Embryonic facial prominence (tissue), 1 donor: Measurements from ENCODE around the gene EPB41L4B.

Source experiments
- DNase-seq: peaks from one replicate; pipeline ENCODE4 v3.0.0-alpha.2; 2016; ENCODE audit errors: extremely low spot score

The EPB41L4B gene

GRCh38 chr9:109320331-109320741 lies 523 bp downstream of the EPB41L4B start:
- DNase-seq, result no peak

- DNase-seq, result no peak
Measured at GRCh38 chr9:109319626-109320241, 1.1 kb downstream of the EPB41L4B start.

GRCh38 chr9:109319017-109319625 lies 1.7 kb downstream of the EPB41L4B start:
- DNase-seq, result no peak

GRCh38 chr9:109317979-109318741 lies 2.7 kb downstream of the EPB41L4B start:
- DNase-seq, result no peak

GRCh38 chr9:109317311-109317978 lies 3.4 kb downstream of the EPB41L4B start:
- no peak for DNase-seq

- no peak for DNase-seq
Measured at GRCh38 chr9:109316207-109316640, 4.6 kb downstream of the EPB41L4B start.

- DNase-seq, result no peak
Measured at GRCh38 chr9:109315480-109316206, 5.2 kb downstream of the EPB41L4B start.

- DNase-seq, result no peak
Measured at GRCh38 chr9:109314011-109314531, 6.8 kb downstream of the EPB41L4B start.

- DNase-seq, result no peak
Measured at GRCh38 chr9:109313351-109313750, 7.5 kb downstream of the EPB41L4B start.

- DNase-seq, result no peak
Measured at GRCh38 chr9:109312783-109313182, 8.1 kb downstream of the EPB41L4B start.

GRCh38 chr9:109311731-109312130 lies 9.1 kb downstream of the EPB41L4B start:
- no peak for DNase-seq

- DNase-seq, result no peak
Measured at GRCh38 chr9:109311286-109311685, 9.6 kb downstream of the EPB41L4B start.

GRCh38 chr9:109310486-109310901 lies 10.4 kb downstream of the EPB41L4B start:
- DNase-seq, result no peak

- no peak for DNase-seq
Measured at GRCh38 chr9:109309282-109309681, 11.6 kb downstream of the EPB41L4B start.

GRCh38 chr9:109307380-109308240 lies 13.2 kb downstream of the EPB41L4B start:
- DNase-seq, result no peak

- DNase-seq, result no peak
Measured at GRCh38 chr9:109305801-109306200, 15.1 kb downstream of the EPB41L4B start.

GRCh38 chr9:109304347-109304746 lies 16.5 kb downstream of the EPB41L4B start:
- no peak for DNase-seq

- no peak for DNase-seq
Measured at GRCh38 chr9:109303900-109304299, 17.0 kb downstream of the EPB41L4B start.

GRCh38 chr9:109302606-109303005 lies 18.3 kb downstream of the EPB41L4B start:
- no peak for DNase-seq

- no peak for DNase-seq
Measured at GRCh38 chr9:109301012-109301411, 19.8 kb downstream of the EPB41L4B start.
